Heart left ventricle (tissue), 16 donors: ENCODE data around the gene ST6GAL2. TPM values are rescaled to one million over a fixed set of nuclear protein-coding genes. Genes with fewer than 3 reads are reported as not detected.

ENCODE experiments used
- ATAC-seq, 4 donors: fragments of 200-7000 bp; cut with Tn5 transposase; one replicate each; pipeline ENCODE4 v1.9.1; 2020 to 2022; ENCODE audit warnings: moderate library complexity in 4 of 4, mild to moderate bottlenecking in 3 of 4, moderate number of reproducible peaks in 1 of 4
- DNase-seq, 5 donors: peaks; one replicate each; pipeline ENCODE4 v3.0.0-alpha.2; 2020
- H3K27ac ChIP-seq, 12 donors: fragments of 200-600 bp; sonication (generic) in 4 of 12; one replicate each; pipeline versions ENCODE4 v1.5.0 to v1.8.0; 2016 to 2022; ENCODE audit warnings: mild to moderate bottlenecking in 2 of 12
- H3K27me3 ChIP-seq, 9 donors: fragments of 200-600 bp; sonication (generic) in 2 of 9; one replicate each; pipeline versions ENCODE4 v1.5.1 to v1.8.0; 2016 to 2022; ENCODE audit warnings: mild to moderate bottlenecking in 3 of 9
- H3K36me3 ChIP-seq, 9 donors: fragments of 200-600 bp; sonication (generic) in 2 of 9; one replicate each; pipeline versions ENCODE4 v1.5.0 to v1.8.0; 2018 to 2022; ENCODE audit warnings: mild to moderate bottlenecking in 2 of 9
- H3K4me1 ChIP-seq, 12 donors: fragments of 200-600 bp; sonication (generic) in 4 of 12; one replicate each; pipeline versions ENCODE4 v1.5.0 to v1.8.0; 2016 to 2022; ENCODE audit warnings: mild to moderate bottlenecking in 3 of 12
- H3K4me3 ChIP-seq, 12 donors: fragments of 200-600 bp; sonication (generic) in 4 of 12; one replicate each; pipeline versions ENCODE4 v1.5.0 to v1.8.0; 2017 to 2022; ENCODE audit warnings: mild to moderate bottlenecking in 9 of 12, moderate library complexity in 4 of 12
- H3K9me3 ChIP-seq, 12 donors: fragments of 200-600 bp; sonication (generic) in 4 of 12; one replicate each; pipeline versions ENCODE4 v1.5.0 to v1.8.0; 2016 to 2022; ENCODE audit warnings: mild to moderate bottlenecking in 1 of 12
- POLR2A ChIP-seq, 2 donors: fragments of 450-650 bp; IDR thresholded peaks; one replicate each; pipeline ENCODE4 v1.6.1; 2017; ENCODE audit warnings: antibody characterized with exemption in 2 of 2, mild to moderate bottlenecking in 2 of 2, moderate library complexity in 2 of 2
- WGBS, 4 donors: extraction: QIAGEN DNeasy Blood & Tissue Kit in 2 of 4; methylation state at CpG; one replicate each; pipeline versions ENCODE4 v1.1.5 to v1.1.7; 2013 to 2018; 5-methylcytosine and 5-hydroxymethylcytosine counted together
- intact Hi-C, 10 donors: fragments of 100-400 bp; cut with DNase I; formaldehyde crosslinking; loops; one replicate each; pipeline versions ENCODE4 v1.11.1 to v1.14.2; 2022
- polyA plus RNA-seq, 2 donors: library from polyadenylated mRNA; stranded (reverse); fragments of 200-250 nt; gene quantifications; one replicate each; pipeline ENCODE4 v1.2.3, GENCODE V29; 2013
- total RNA-seq, 9 donors: library from RNA; depleted of rRNA in 2 of 9; stranded (reverse); fragments of >200 nt in 2 of 9; fragmentation: NEBNext Ultra II Directional in 3 of 9; extraction: Animal tissue kit (Norgen Biotek cat#: 25700) in 3 of 9; gene quantifications; one replicate each; pipeline versions ENCODE4 v1.1.0 to v1.2.4, GENCODE V29; 2016 to 2023
- TF ChIP-seq, protein P1 (sequence below), 12 donors: fragments of 200-600 bp; sonication (generic) in 4 of 12; IDR thresholded peaks; one replicate each; pipeline versions ENCODE4 v1.5.0 to v1.8.0; 2018 to 2022; ENCODE audit warnings: antibody characterized with exemption in 12 of 12, mild to moderate bottlenecking in 5 of 12
- donor health status: ischemic (EF 13 %, LVEDD 7.1; RV severe dilation, severe dysfunction).
- donor health status: healthy with polysubstance abuse.
- donor health status: DM: no; HTN: yes; CAD: no.
- donor health status: DM: no; HTN: no; CAD: no.
- donor health status: ischemic (EF 25% LVEDD 6.9; RV normal size, moderate dysfunction).
- donor health status: ischemic (EF 25% LVEDD 5.7; RV mildly dilated, moderate dysfunction).
- donor health status: healthy.
- donor health status: DM: yes; HTN: yes; CAD: no.
- donor health status: ischemic (EF 35%, LVEDD 5.7; RV mildly dilated, moderate dysfunction).
- donor health status: nonischemic (EF 11% LVEDD 7.7; RV severe dilation, severe dysfunction).
- donor health status: DM: yes; HTN: yes; CAD: no.
- donor health status: PGD.
- donor health status: ischemic (EF 29% LVEDD 5.4; RV normal size, mild dysfunction).
- donor health status: nonischemic (EF 23%, LVEDD 6.1; RV moderate dilation, normal function).

ST6GAL2 gene
- total and polyA plus RNA-seq, 11 donors: 0.08 to 1.1 (median 0.57) TPM; not detected in 1

DNA sequence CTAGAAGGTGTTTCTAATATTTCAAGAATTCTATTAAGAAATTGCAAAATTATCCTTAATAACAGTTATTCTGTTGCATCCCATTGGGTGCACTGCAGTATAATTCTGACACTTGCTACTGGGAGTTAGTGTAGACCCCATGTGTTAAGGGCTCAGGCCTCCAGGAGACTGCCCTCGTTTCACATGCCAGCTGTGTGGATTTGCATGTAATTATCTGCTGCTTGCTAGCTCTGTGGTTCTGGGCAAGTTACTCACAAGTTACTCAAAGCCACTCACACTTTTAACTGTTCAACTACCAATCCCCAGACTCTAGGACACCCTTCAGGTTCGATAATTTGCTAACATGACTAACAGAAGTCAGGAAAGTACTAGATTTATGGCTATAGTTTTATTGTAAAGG lies 38.6 kb downstream of the ST6GAL2 start:
- H3K36me3 ChIP-seq: no peaks in the 10 kb centered on the region
- ATAC-seq (no peak), DNase-seq (no peak)
- no peak overlapping the region for H3K4me3 ChIP-seq
- peaks cover 0 to 27% (median 9%) of the 10 kb centered on the region in 12 donors for H3K4me1 ChIP-seq
- 66 to 70% (median 67%) methylated on average over 2 of the region's 2 CpGs for WGBS, 4 donors
- TF ChIP-seq POLR2A (IDR thresholded peaks at IDR 0.05): no peak
- TF ChIP-seq, protein P1, sequence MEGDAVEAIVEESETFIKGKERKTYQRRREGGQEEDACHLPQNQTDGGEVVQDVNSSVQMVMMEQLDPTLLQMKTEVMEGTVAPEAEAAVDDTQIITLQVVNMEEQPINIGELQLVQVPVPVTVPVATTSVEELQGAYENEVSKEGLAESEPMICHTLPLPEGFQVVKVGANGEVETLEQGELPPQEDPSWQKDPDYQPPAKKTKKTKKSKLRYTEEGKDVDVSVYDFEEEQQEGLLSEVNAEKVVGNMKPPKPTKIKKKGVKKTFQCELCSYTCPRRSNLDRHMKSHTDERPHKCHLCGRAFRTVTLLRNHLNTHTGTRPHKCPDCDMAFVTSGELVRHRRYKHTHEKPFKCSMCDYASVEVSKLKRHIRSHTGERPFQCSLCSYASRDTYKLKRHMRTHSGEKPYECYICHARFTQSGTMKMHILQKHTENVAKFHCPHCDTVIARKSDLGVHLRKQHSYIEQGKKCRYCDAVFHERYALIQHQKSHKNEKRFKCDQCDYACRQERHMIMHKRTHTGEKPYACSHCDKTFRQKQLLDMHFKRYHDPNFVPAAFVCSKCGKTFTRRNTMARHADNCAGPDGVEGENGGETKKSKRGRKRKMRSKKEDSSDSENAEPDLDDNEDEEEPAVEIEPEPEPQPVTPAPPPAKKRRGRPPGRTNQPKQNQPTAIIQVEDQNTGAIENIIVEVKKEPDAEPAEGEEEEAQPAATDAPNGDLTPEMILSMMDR (IDR thresholded peaks at IDR 0.05): no peak
- intact Hi-C loops: no loop called here
- H3K9me3 ChIP-seq: no peaks in the 10 kb centered on the region
- H3K27ac ChIP-seq: no peak overlapping the region
- no peaks in the 10 kb centered on the region for H3K27me3 ChIP-seq

DNA sequence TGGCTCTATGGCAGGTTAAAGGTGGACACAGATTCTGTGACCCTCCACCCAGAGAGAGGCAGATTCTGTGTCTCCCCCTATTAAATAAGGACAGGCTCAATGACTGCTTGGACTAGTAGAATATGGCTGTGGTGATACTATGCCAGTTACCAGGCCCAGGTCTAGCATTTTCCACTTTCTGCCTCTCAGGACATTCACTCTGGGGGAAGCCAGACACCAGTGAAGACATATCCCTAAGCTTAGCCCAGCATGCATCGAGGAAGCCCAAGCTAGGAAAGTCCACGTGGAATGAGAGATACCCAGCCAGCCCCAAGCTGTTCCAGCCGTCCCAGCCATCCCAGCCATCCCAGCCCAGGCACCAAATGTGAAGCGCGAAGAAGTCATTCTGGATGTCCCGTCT lies 40.3 kb downstream of the ST6GAL2 start:
- no peak for TF ChIP-seq POLR2A (IDR thresholded peaks at IDR 0.05)
- TF ChIP-seq, protein P1 (IDR thresholded peaks at IDR 0.05): no peak
- ATAC-seq (no peak), DNase-seq (no peak)
- Histone ChIP-seq H3K4me1 (peaks cover 0 to 12% (median 0%) of the 10 kb centered on the region in 12 donors), H3K27me3 (no peaks in the 10 kb centered on the region), H3K9me3 (no peaks in the 10 kb centered on the region), H3K27ac (no peak overlapping the region), H3K4me3 (no peak overlapping the region), H3K36me3 (no peaks in the 10 kb centered on the region)
- intact Hi-C loops: no loop called here
- WGBS, 4 donors: 91 to 97% (median 95%) methylated on average over 6 of the region's 6 CpGs

DNA sequence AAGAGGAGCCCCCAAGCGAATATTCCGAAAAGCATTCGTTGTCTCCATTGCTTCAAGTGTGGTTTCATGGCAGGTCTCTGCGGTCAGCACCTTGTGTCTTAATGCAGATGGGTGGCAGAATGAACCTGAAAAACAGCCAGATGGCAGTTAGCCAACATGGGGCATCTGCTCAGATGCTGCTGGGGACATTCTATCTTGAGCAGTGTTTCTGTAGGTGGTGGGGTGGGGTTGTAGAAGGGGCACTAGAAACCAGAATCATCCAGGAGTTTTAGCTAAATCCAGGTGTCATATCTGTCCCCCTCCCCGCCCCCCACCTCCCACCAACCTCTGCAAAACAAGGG lies 42.1 kb downstream of the ST6GAL2 start:
- intact Hi-C loops: no loop called here
- ATAC-seq (no peak), DNase-seq (no peak)
- TF ChIP-seq, protein P1 (IDR thresholded peaks at IDR 0.05): no peak
- no peak for TF ChIP-seq POLR2A (IDR thresholded peaks at IDR 0.05)
- H3K4me3 ChIP-seq: no peak overlapping the region
- 87 to 96% (median 91%) methylated on average over 4 to 5 of the region's 5 CpGs for WGBS, 4 donors
- H3K27ac ChIP-seq: no peak overlapping the region
- peaks cover 0 to 14% (median 0%) of the 10 kb centered on the region in 12 donors for H3K4me1 ChIP-seq
- no peaks in the 10 kb centered on the region for H3K9me3 ChIP-seq
- no peaks in the 10 kb centered on the region for H3K27me3 ChIP-seq
- no peaks in the 10 kb centered on the region for H3K36me3 ChIP-seq

DNA sequence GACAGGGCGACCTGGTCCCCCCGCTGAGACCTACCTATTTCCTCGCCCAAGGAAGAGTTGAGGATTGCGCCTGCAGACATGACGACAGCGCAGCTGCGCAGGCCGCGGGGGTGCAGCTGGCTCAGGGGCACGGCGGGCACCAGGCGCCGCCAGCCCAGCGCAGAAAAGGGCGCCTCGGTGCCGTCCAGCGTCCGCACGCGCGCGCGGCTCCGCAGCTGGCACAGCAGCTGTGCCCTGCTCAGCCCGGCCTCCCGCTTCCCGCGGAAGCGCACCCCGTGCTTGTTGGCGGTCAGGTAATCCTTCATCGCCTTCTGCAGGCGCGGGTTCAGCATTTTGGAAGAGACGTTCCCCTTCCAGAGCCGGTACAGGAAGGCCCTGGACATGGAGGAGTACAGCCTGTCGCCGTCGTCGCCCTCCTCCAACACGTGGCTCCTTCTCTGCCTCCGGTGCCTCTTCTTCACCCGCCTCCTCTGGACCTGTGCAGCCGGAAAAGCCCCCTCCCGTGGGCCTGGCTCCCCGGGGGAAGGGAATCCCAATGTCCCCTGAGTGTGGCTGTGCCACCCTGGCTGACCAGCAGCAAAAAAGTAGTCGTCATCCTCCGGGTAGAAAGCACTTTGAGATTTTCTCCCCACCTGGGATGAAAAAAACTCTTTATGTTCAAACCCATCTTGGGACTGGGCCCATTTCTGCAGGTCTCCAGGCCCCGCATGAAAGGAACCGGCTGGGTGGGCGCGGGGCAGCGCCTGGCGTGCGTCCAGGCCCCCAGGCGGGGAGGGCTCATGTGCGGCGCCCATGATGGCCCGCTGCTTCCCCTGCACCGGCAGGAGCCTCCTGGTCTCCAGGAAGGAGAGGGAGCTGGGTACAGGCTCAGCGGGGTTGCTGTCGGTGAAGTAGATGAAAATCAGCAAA lies 42.7 kb downstream of the ST6GAL2 start:
- DNase-seq (no peak), ATAC-seq (no peak)
- Histone ChIP-seq H3K36me3 (no peaks in the 10 kb centered on the region), H3K27me3 (no peaks in the 10 kb centered on the region), H3K4me3 (no peak overlapping the region), H3K27ac (no peak overlapping the region), H3K9me3 (no peaks in the 10 kb centered on the region), H3K4me1 (peaks cover 0 to 12% (median 0%) of the 10 kb centered on the region in 12 donors)
- intact Hi-C loops: no loop called here
- no peak for TF ChIP-seq POLR2A (IDR thresholded peaks at IDR 0.05)
- TF ChIP-seq, protein P1 (IDR thresholded peaks at IDR 0.05): no peak
- 92 to 96% (median 94%) methylated on average over 38 to 63 of the region's 63 CpGs for WGBS, 4 donors
